Measurements from ENCODE around the gene PACSIN2. TPM values are rescaled to one million over a fixed set of nuclear protein-coding genes. Genes with fewer than 3 reads are reported as not detected.
A peak's percentile ranks its signal among the peaks of the same experiment; 100 is the strongest.
"Not testable (repeated sequence)": the region's sequence is repeated elsewhere in the genome, so short reads cannot be mapped to it uniquely, and the experiment has no call there.

The PACSIN2 gene
- total and polyA plus RNA-seq, 2 experiments from 2014 or later = 23.5 to 57.3 TPM

DNA sequence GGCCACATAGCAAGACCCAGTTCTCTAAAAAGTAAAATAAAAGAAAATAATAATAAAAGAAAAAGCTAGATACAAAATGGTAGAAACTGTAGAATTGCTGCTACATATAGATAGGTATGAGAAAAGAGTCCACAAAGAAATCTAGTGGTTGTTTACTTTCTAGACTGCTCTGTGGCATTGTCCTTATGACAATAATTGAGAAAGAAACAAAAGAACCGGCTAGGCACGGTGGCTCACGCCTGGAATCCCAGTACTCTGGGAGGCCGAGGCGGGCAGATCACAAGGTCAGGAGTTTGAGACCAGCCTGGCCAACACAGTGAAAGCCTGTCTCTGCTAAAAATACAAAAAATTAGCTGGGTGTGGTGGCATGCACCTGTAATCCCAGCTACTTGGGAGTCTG, 1.2 kb upstream of the PACSIN2 start:
- H4K20me1 ChIP-seq (replicated peaks; ENCODE audit: insufficient read depth) = peaks cover 28% of the 10 kb centered on the region
- not testable (repeated sequence) for ATAC-seq; H3K27me3 ChIP-seq (ENCODE audit: insufficient read depth); H3K27ac ChIP-seq (ENCODE audit: low read depth); H3K36me3 Mint-ChIP-seq (ENCODE audit: low read depth); H3K27me3 Mint-ChIP-seq (ENCODE audit: insufficient read depth, low read depth, poor library complexity); H3K9me2 ChIP-seq (ENCODE audit: insufficient read depth); DNase-seq (ENCODE audit: low spot score); H3K36me3 ChIP-seq (ENCODE audit: insufficient read depth); H3F3A ChIP-seq (replicated peaks; ENCODE audit: low read depth); H3K9me3 Mint-ChIP-seq; H2AFZ ChIP-seq; H3K27ac Mint-ChIP-seq
- peaks cover 31% of the 10 kb centered on the region for H3K79me2 ChIP-seq (replicated peaks; ENCODE audit: insufficient read depth)
- H3K4me2 ChIP-seq = peak overlapping the region; percentile 86; the same call in 1 of the 2 replicates
- Mint-ChIP-seq H3K4me3 (peak overlapping the region; percentile 97; the same call in 1 of the 3 replicates), H3K4me1 (peaks cover 16% of the 10 kb centered on the region)
- H3K4me3 ChIP-seq = peak overlapping the region; percentile 86; the same call in 1 of the 2 replicates
- peaks cover 29% of the 10 kb centered on the region for H3K4me1 ChIP-seq (ENCODE audit: insufficient read depth)

DNA sequence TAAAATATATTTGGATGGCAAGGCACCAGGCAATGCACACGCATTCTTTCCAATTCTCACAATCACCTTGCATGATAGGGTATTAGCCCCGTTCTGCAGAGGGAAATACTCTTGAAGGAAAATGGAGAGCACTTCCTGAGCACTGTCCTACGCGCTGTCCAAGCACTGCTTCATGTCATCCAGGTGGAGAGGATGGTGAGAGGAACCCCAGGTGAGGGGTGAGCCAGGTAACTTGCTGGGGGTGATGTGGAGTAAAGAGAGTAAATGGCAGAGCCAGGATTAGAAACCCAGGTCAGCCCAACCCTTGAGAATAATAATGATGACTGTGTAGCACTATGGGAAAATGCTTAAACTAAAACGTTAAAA, 711 bp upstream of the PACSIN2 start:
- peaks cover 9% of the 10 kb centered on the region; the same call in 1 of the 2 replicates for H3F3A ChIP-seq (replicated peaks; ENCODE audit: low read depth)
- no peaks in the 10 kb centered on the region for H3K36me3 ChIP-seq (ENCODE audit: insufficient read depth)
- peaks cover 4% of the 10 kb centered on the region for H3K9me3 Mint-ChIP-seq
- H2AFZ ChIP-seq = peak overlapping the region; percentile 78
- no peak for DNase-seq (ENCODE audit: low spot score)
- H3K27me3 ChIP-seq (ENCODE audit: insufficient read depth) = peaks cover 4% of the 10 kb centered on the region; the same call in 1 of the 2 replicates
- peaks cover 8% of the 10 kb centered on the region for H3K27me3 Mint-ChIP-seq (ENCODE audit: insufficient read depth, low read depth, poor library complexity)
- peak overlapping the region; percentile 97 for H3K4me3 Mint-ChIP-seq
- H3K4me1 Mint-ChIP-seq = peaks cover 19% of the 10 kb centered on the region
- peak overlapping the region; percentile 86 for H3K4me2 ChIP-seq
- peak overlapping the region; percentile 86 for H3K4me3 ChIP-seq
- H3K4me1 ChIP-seq (ENCODE audit: insufficient read depth) = peaks cover 29% of the 10 kb centered on the region
- H4K20me1 ChIP-seq (replicated peaks; ENCODE audit: insufficient read depth) = peaks cover 28% of the 10 kb centered on the region
- peaks cover 36% of the 10 kb centered on the region for H3K79me2 ChIP-seq (replicated peaks; ENCODE audit: insufficient read depth)
- H3K36me3 Mint-ChIP-seq (ENCODE audit: low read depth) = peaks cover 8% of the 10 kb centered on the region
- H3K9me2 ChIP-seq (ENCODE audit: insufficient read depth) = no peaks in the 10 kb centered on the region
- H3K27ac ChIP-seq (ENCODE audit: low read depth) = peak overlapping the region; percentile 57; the same call in 1 of the 2 replicates
- ATAC-seq = peak; percentile 5
- H3K27ac Mint-ChIP-seq = no peak overlapping the region
- TF ChIP-seq, protein P1, sequence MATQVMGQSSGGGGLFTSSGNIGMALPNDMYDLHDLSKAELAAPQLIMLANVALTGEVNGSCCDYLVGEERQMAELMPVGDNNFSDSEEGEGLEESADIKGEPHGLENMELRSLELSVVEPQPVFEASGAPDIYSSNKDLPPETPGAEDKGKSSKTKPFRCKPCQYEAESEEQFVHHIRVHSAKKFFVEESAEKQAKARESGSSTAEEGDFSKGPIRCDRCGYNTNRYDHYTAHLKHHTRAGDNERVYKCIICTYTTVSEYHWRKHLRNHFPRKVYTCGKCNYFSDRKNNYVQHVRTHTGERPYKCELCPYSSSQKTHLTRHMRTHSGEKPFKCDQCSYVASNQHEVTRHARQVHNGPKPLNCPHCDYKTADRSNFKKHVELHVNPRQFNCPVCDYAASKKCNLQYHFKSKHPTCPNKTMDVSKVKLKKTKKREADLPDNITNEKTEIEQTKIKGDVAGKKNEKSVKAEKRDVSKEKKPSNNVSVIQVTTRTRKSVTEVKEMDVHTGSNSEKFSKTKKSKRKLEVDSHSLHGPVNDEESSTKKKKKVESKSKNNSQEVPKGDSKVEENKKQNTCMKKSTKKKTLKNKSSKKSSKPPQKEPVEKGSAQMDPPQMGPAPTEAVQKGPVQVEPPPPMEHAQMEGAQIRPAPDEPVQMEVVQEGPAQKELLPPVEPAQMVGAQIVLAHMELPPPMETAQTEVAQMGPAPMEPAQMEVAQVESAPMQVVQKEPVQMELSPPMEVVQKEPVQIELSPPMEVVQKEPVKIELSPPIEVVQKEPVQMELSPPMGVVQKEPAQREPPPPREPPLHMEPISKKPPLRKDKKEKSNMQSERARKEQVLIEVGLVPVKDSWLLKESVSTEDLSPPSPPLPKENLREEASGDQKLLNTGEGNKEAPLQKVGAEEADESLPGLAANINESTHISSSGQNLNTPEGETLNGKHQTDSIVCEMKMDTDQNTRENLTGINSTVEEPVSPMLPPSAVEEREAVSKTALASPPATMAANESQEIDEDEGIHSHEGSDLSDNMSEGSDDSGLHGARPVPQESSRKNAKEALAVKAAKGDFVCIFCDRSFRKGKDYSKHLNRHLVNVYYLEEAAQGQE (IDR thresholded peaks at IDR 0.05; ENCODE audit: unreplicated experiment) = no peak
- TF ChIP-seq ZNF114 (CRISPR knock-in tag; IDR thresholded peaks at IDR 0.05) (no peak), ZNF331 (CRISPR knock-in tag; IDR thresholded peaks at IDR 0.05; ENCODE audit: low read depth) (no peak), STAT1 (IDR thresholded peaks at IDR 0.05; ENCODE audit: unreplicated experiment) (no peak), EZH2phosphoT487 (IDR thresholded peaks at IDR 0.05; ENCODE audit: unreplicated experiment) (no peak), JUNB (IDR thresholded peaks at IDR 0.05; ENCODE audit: unreplicated experiment) (no peak), NANOG (IDR thresholded peaks at IDR 0.05; ENCODE audit: borderline replicate concordance) (no peak), EZH2 (IDR thresholded peaks at IDR 0.05; ENCODE audit: low read depth, unreplicated experiment) (no peak), POLR2AphosphoS5 (IDR thresholded peaks at IDR 0.05; ENCODE audit: low read depth) (no peak)
- TF ChIP-seq, protein P2, sequence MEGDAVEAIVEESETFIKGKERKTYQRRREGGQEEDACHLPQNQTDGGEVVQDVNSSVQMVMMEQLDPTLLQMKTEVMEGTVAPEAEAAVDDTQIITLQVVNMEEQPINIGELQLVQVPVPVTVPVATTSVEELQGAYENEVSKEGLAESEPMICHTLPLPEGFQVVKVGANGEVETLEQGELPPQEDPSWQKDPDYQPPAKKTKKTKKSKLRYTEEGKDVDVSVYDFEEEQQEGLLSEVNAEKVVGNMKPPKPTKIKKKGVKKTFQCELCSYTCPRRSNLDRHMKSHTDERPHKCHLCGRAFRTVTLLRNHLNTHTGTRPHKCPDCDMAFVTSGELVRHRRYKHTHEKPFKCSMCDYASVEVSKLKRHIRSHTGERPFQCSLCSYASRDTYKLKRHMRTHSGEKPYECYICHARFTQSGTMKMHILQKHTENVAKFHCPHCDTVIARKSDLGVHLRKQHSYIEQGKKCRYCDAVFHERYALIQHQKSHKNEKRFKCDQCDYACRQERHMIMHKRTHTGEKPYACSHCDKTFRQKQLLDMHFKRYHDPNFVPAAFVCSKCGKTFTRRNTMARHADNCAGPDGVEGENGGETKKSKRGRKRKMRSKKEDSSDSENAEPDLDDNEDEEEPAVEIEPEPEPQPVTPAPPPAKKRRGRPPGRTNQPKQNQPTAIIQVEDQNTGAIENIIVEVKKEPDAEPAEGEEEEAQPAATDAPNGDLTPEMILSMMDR (conservative IDR thresholded peaks at IDR 0.05; ENCODE audit: low read depth in 2 of 2) = no peak
- TF ChIP-seq, protein P3, sequence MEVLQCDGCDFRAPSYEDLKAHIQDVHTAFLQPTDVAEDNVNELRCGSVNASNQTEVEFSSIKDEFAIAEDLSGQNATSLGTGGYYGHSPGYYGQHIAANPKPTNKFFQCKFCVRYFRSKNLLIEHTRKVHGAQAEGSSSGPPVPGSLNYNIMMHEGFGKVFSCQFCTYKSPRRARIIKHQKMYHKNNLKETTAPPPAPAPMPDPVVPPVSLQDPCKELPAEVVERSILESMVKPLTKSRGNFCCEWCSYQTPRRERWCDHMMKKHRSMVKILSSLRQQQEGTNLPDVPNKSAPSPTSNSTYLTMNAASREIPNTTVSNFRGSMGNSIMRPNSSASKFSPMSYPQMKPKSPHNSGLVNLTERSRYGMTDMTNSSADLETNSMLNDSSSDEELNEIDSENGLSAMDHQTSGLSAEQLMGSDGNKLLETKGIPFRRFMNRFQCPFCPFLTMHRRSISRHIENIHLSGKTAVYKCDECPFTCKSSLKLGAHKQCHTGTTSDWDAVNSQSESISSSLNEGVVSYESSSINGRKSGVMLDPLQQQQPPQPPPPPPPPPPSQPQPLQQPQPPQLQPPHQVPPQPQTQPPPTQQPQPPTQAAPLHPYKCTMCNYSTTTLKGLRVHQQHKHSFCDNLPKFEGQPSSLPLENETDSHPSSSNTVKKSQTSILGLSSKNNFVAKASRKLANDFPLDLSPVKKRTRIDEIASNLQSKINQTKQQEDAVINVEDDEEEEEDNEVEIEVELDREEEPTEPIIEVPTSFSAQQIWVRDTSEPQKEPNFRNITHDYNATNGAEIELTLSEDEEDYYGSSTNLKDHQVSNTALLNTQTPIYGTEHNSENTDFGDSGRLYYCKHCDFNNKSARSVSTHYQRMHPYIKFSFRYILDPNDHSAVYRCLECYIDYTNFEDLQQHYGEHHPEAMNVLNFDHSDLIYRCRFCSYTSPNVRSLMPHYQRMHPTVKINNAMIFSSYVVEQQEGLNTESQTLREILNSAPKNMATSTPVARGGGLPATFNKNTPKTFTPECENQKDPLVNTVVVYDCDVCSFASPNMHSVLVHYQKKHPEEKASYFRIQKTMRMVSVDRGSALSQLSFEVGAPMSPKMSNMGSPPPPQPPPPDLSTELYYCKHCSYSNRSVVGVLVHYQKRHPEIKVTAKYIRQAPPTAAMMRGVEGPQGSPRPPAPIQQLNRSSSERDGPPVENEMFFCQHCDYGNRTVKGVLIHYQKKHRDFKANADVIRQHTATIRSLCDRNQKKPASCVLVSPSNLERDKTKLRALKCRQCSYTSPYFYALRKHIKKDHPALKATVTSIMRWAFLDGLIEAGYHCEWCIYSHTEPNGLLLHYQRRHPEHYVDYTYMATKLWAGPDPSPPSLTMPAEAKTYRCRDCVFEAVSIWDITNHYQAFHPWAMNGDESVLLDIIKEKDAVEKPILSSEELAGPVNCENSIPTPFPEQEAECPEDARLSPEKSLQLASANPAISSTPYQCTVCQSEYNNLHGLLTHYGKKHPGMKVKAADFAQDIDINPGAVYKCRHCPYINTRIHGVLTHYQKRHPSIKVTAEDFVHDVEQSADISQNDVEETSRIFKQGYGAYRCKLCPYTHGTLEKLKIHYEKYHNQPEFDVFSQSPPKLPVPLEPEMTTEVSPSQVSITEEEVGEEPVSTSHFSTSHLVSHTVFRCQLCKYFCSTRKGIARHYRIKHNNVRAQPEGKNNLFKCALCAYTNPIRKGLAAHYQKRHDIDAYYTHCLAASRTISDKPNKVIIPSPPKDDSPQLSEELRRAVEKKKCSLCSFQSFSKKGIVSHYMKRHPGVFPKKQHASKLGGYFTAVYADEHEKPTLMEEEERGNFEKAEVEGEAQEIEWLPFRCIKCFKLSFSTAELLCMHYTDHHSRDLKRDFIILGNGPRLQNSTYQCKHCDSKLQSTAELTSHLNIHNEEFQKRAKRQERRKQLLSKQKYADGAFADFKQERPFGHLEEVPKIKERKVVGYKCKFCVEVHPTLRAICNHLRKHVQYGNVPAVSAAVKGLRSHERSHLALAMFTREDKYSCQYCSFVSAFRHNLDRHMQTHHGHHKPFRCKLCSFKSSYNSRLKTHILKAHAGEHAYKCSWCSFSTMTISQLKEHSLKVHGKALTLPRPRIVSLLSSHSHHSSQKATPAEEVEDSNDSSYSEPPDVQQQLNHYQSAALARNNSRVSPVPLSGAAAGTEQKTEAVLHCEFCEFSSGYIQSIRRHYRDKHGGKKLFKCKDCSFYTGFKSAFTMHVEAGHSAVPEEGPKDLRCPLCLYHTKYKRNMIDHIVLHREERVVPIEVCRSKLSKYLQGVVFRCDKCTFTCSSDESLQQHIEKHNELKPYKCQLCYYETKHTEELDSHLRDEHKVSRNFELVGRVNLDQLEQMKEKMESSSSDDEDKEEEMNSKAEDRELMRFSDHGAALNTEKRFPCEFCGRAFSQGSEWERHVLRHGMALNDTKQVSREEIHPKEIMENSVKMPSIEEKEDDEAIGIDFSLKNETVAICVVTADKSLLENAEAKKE (CRISPR knock-in tag; IDR thresholded peaks at IDR 0.05) = no peak

Data from GM23338 (cell line).